Eye (tissue), 1 donor: Measurements from ENCODE around the gene GSTO2.

Experiments
- DNase-seq: peaks from one replicate; pipeline ENCODE4 v3.0.0-alpha.2; 2015

Gene GSTO2

GRCh38 chr10:104311184-104311720 lies 42.3 kb downstream of the GSTO2 start:
- no peak for DNase-seq

- no peak for DNase-seq
Observed at GRCh38 chr10:104314591-104315485, 45.9 kb downstream of the GSTO2 start.

GRCh38 chr10:104315486-104315921 lies 46.5 kb downstream of the GSTO2 start:
- no peak for DNase-seq

- no peak for DNase-seq
Observed at GRCh38 chr10:104316321-104317099, 47.5 kb downstream of the GSTO2 start.

- DNase-seq = no peak
Observed at GRCh38 chr10:104317269-104317710, 48.3 kb downstream of the GSTO2 start.

GRCh38 chr10:104317726-104318299 lies 48.8 kb downstream of the GSTO2 start:
- no peak for DNase-seq

GRCh38 chr10:104318326-104318725 lies 49.3 kb downstream of the GSTO2 start:
- no peak for DNase-seq

- no peak for DNase-seq
Observed at GRCh38 chr10:104318810-104319741, 50.1 kb downstream of the GSTO2 start.

- DNase-seq = no peak
Observed at GRCh38 chr10:104321226-104321625, 52.2 kb downstream of the GSTO2 start.

GRCh38 chr10:104321725-104322415 lies 52.9 kb downstream of the GSTO2 start:
- no peak for DNase-seq

GRCh38 chr10:104322416-104322782 lies 53.4 kb downstream of the GSTO2 start:
- DNase-seq = no peak

GRCh38 chr10:104323085-104323484 lies 54.1 kb downstream of the GSTO2 start:
- DNase-seq = no peak

GRCh38 chr10:104323760-104324201 lies 54.8 kb downstream of the GSTO2 start:
- no peak for DNase-seq

GRCh38 chr10:104324221-104324686 lies 55.3 kb downstream of the GSTO2 start:
- DNase-seq = no peak

GRCh38 chr10:104324931-104325330 lies 55.9 kb downstream of the GSTO2 start:
- DNase-seq = no peak

- DNase-seq = no peak
Observed at GRCh38 chr10:104325436-104326435, 56.8 kb downstream of the GSTO2 start.

- no peak for DNase-seq
Observed at GRCh38 chr10:104326991-104327610, 58.1 kb downstream of the GSTO2 start.

GRCh38 chr10:104327745-104328645 lies 59.0 kb downstream of the GSTO2 start:
- peak; percentile 93 for DNase-seq

GRCh38 chr10:104328646-104328895 lies 59.6 kb downstream of the GSTO2 start:
- DNase-seq = peak; percentile 96
